PFSK-1 (cell line): Measurements from ENCODE around the gene WBP11.

Experiments
- FOXP2 ChIP-seq: optimal IDR thresholded peaks from 2 replicates; pipeline ENCODE3; 2011; ENCODE audit warnings: borderline replicate concordance, control low read depth, inconsistent platforms; ENCODE audit not compliant: insufficient read depth; ENCODE audit errors: extremely low read length, extremely low read depth
- POLR2AphosphoS5 ChIP-seq: IDR thresholded peaks from 2 replicates; pipeline ENCODE4 v1.6.1; 2012; ENCODE audit warnings: low read depth, mild to moderate bottlenecking, control low read depth, low read length, moderate library complexity
- SIN3A ChIP-seq: IDR thresholded peaks from 2 replicates; pipeline ENCODE4 v1.6.1; 2012; ENCODE audit warnings: mild to moderate bottlenecking, low read length, moderate library complexity, borderline replicate concordance; ENCODE audit not compliant: insufficient read depth
- TAF1 ChIP-seq: IDR thresholded peaks from 2 replicates; pipeline ENCODE4 v1.6.1; 2012; ENCODE audit warnings: low read length, control low read depth, borderline replicate concordance; ENCODE audit not compliant: insufficient read depth
- TF ChIP-seq, protein P1 (sequence below), 2 experiments: IDR thresholded peaks; 2 replicates each; pipeline versions ENCODE4 v1.6.1 to v1.8.0; 2011 to 2012; ENCODE audit warnings: low read depth in 2 of 2, low read length in 2 of 2, control low read depth in 1 of 2, inconsistent platforms in 1 of 2, mild to moderate bottlenecking in 1 of 2, moderate library complexity in 1 of 2; ENCODE audit not compliant: insufficient read depth in 1 of 2

DNA sequence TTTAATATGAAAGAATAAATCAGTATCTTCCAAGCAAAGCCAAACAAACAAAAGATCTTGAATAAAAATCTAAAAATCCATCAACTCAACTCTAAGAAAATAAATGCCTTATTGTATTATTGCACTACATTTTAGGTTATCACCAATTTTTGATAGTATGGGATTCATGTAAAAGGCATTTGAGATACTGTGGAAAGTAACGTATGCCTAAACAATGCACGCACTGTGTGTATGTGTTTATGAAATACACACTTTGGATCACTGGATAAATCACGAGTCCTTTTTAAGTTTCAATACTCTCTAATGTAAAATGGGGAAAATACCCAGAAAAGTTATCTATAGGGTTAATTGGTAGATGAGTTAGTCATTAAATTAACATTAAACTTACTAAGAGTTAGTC, 17.7 kb downstream of the WBP11 start:
- TF ChIP-seq POLR2AphosphoS5 (no peak), TAF1 (no peak), SIN3A (no peak), FOXP2 (no peak)
- TF ChIP-seq, protein P1, sequence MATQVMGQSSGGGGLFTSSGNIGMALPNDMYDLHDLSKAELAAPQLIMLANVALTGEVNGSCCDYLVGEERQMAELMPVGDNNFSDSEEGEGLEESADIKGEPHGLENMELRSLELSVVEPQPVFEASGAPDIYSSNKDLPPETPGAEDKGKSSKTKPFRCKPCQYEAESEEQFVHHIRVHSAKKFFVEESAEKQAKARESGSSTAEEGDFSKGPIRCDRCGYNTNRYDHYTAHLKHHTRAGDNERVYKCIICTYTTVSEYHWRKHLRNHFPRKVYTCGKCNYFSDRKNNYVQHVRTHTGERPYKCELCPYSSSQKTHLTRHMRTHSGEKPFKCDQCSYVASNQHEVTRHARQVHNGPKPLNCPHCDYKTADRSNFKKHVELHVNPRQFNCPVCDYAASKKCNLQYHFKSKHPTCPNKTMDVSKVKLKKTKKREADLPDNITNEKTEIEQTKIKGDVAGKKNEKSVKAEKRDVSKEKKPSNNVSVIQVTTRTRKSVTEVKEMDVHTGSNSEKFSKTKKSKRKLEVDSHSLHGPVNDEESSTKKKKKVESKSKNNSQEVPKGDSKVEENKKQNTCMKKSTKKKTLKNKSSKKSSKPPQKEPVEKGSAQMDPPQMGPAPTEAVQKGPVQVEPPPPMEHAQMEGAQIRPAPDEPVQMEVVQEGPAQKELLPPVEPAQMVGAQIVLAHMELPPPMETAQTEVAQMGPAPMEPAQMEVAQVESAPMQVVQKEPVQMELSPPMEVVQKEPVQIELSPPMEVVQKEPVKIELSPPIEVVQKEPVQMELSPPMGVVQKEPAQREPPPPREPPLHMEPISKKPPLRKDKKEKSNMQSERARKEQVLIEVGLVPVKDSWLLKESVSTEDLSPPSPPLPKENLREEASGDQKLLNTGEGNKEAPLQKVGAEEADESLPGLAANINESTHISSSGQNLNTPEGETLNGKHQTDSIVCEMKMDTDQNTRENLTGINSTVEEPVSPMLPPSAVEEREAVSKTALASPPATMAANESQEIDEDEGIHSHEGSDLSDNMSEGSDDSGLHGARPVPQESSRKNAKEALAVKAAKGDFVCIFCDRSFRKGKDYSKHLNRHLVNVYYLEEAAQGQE (IDR thresholded peaks at IDR 0.05; ENCODE audit: insufficient read depth in 1 of 2, low read depth in 2 of 2, low read length in 2 of 2) = no peak
